GM18508 (cell line): Measurements from ENCODE around the gene NFATC2.

Experiments used
- ATAC-seq: cut with Tn5 transposase; IDR thresholded peaks from one replicate; pipeline ENCODE4 v1.9.1; 2021; ENCODE audit warnings: moderate number of reproducible peaks; ENCODE audit not compliant: insufficient read depth, unreplicated experiment

Gene NFATC2

DNA sequence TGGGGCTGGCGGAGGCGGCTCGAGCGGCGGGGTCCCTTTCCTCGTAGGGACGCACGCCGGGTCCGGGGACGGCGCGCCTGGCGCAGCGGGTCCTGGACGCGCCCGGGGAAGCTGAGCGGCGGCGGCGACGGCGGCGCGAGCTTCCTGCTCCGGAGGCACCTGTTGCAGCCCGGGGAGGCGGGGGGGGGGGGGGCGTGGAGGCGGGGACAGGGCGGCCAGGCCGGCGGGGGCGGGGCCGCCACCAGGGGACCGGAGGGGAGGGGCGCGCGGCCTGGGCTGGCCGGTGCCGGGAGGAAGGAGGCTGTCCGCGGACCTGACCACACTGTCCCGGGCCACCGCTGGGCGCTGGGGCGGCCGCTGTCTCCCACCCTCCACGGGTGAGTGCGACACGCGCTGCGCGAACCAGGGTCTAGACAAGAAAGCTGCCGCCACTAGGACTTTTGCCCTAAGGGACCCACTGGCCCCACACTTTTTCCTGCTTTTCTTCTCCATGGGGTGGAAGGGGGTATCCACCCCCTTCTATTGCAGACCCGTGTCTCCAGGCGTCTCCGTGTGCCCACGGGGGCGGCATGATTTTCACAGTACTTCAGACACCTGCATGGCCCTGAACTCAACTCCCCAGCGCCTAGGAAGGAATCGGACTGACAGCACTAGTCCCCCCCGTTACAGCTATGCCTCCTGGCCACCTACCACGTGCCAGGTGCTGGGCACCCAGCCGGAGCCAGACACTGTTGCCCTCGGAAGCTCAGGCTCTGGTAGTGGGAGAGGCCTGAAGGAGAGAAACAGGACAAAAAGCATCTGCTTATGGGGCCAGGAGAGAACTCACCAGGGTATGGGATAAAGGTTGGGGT lies at the start of gene NFATC2:
NFATC2 (minus strand) TSS at position 149 of the 851 bp plus-strand sequence. CDS start 220 bp downstream, outside the sequence.
- ATAC-seq, result no peak

DNA sequence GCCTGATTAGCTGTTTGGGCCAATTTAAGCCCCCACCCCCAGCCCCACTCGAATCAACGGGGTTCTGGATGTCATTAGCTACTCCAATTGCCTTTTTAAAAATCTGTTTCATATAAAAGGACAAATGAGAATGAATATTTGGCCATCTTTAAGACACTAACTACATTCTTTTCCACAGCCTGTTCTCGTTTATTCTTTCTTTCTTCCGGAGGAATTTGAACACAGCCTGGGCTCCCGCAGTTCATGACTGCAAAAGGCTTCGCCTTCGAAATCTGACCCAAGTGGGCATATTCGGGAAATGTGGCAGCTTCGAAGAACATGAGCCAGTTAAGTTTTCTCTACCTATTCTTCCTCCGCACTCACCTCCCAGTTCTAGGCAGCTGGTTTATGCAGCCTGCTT lies 49.4 kb upstream of the NFATC2 start:
- no peak for ATAC-seq

DNA sequence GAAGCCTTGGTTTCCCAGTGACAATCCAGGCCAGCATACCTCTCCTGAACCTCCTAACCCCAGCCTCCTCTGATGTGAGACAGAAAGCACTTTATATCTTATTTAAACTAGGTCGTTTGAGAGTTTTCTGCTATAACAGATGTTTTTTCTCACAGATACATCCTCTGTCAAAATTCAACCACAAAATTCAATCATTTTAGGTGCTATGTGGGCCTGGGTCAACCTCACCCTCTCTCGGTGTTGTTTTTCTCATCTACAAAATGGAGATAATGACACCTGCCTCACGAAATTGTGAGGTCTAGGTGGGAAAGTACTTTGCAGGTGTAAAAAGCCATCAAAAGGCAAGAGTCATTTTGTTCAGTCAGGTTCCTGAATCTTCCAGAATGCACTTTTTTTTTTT lies 46.2 kb upstream of the NFATC2 start:
- no peak for ATAC-seq

DNA sequence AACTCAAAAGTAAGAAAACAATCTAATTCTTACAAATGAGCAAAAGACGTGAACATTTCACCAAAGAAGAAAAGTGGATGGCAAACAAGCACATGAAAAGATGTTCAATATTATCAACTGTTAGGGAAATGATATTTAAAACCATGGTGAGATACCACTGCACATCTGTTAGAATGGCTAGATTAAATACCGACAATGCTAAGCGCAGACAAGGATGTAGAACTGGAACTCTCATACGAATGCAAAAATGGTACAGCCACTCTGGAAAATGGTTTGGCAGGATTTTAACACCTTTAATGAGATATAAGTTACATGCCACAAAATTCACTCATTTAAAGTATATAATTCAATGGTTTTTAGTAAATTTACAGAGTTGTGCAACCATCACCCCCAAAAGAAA lies 44.6 kb upstream of the NFATC2 start:
- ATAC-seq, result no peak

DNA sequence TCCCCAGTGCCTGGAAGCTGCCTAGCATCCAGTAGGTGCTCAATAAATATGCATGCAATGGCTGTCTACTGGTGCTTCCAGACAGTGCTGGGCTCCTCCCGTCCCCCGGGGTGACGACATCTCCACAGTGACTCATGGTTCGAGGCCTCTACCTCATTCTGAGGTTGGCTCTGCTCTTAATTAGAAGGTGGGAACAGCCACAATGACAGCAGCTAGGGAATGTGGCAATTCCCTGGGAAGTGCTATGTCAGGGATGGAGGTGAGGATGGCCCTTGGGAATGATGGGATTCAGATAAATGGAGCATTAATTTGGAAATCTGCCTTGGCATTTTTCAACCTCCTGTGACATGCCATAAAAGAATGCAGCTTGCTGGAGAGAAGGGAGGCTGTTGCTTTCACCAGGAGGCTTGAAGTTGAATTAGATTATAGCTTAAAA lies 43.5 kb upstream of the NFATC2 start:
- no peak for ATAC-seq

DNA sequence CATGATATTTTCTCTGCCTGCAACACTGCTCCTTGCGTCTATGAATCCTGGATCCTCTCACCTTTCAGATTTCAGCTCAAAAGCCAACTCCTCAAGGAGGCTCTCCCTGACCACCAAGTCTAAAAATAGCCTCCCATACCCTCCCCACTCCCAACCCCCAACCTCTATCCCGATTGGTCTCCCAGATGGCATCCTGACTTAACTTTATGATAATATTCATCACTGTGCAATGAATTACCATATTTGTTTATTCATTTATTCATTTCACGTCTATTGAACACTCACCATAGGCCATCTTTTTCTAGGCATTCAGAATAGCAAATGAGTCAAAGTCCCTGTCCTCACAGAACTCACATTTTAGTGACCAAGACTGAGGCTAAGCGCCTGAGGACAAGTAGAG lies 42.6 kb upstream of the NFATC2 start:
- no peak for ATAC-seq

DNA sequence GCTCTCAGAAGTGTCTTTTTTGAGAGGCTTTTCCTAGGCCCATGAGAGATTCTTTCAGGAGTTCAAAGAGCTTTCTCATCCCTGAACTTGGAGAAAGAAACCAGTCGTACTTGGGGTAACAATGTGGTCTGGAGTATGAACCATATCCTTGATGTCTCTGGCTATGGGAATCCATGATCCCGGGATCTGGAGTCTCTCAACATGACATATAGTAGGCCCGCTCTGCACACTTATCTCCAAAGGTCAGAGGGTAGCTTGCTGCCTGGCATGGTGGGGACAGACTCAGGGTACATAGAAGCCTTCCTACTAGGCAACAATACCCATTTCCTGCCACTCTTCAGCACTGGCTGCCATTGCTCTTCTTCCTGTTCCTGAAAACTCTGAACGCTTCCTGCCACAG lies 42.2 kb upstream of the NFATC2 start:
- ATAC-seq, result no peak

DNA sequence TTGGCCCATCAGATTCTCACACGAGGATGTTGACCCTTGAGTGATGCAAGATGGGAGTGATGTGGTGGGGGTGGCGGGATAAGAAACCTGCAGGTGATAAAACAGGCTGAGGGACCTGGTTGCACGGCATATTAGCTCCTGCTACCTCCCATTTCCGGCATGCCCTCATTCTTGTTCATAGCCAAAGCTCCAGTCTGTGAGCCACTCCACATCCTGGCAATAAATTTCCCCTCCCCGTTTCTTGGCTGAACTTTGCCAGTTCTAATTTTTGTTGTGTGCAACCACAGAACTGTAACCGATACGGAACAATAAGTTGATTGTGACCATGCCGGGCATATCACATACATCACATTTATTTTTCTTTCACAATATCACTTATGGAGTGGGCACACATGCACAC lies 41.6 kb upstream of the NFATC2 start:
- ATAC-seq, result no peak

DNA sequence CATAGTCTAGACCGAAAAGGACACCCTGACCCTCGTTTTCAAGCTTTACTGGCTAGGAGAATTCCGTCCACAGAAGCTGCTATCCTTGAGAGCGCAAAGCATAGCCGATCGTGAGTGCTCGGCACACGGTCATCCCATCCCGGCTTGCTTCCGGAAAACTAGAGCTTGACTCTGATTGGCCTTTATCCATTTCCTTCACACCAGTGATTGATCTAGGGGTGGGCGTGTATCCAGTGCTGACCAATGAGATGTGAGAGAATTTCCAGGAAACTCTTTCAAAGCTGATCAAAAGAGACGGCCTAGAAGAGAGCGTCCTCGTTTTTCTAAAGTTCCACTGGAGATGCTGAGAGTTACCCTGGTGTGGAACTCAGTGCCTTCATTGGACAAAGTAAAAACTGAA lies 41.0 kb upstream of the NFATC2 start:
- ATAC-seq, result no peak

DNA sequence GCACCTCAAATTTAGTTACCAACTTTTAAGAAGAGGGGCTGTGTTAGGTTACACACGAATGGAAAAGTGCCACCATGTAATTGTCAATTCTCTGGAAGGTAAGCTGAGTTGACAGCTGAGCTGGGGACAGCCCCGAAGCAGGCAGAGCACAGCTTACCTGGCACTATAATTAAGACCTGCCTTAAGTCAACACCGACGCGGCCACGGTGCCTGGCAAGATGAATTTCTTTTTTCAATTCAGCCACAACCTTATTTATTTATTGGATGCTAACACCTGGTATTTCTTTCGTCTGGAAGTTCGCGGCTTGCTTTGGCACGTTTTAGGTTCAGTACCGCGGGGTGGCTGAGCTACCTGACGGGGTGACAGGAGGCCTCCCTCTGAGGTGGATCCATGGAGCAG lies 40.6 kb upstream of the NFATC2 start:
- ATAC-seq, result no peak

DNA sequence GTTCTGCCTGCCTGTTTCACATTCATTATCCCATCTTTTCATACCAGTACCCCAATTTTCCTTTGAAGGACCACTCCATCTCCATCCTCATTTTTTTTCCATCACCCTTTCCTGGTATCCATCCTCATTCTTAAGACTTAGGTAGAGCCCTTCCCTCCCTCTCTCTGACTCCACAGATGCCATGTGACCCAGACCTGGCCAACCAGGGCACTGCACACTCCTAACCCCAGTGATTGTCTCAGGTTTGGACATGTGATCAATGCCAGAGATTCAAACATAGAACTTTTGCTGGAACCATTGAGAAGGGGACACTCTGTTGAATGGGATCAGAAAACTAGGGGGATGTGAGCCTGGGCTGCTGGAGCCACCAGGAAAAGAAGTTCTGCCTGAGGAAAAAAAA lies 39.1 kb upstream of the NFATC2 start:
- ATAC-seq, result no peak

DNA sequence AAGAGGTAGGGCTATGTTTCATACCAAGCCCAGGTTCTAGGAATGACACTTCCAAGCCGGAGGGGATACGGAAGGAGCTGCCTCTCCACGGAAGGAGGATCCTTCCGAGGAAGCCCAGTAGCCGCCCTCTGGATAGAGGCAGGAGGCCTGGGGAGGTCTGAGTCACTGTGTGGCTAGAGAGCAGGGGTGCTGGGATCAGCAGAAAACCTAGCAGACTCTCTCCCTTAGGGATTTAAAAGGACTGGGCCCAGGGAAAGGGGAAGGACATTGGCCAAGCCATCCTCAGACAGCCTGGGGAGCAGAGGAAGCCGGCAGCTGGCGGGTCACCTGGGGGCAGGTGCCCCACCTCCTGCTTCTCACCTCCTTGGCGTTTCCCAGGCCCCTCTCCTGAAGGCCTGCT lies 36.6 kb upstream of the NFATC2 start:
- ATAC-seq, result no peak

DNA sequence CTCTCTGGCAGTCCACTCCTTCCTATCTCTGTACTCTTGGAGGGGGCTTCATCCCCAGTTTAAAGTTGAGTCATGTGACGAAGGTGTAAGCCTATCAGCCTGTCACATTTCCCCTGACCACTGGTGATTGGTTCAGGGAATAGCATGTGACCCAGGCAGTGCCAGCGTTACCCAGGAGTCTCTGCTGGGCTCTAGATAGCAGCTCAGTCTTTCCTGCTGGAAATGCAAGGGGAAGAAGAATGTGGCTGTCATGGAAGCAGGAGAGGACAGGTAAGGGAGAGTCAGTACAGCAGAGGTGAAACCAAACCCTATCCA lies 35.6 kb upstream of the NFATC2 start:
- no peak for ATAC-seq

DNA sequence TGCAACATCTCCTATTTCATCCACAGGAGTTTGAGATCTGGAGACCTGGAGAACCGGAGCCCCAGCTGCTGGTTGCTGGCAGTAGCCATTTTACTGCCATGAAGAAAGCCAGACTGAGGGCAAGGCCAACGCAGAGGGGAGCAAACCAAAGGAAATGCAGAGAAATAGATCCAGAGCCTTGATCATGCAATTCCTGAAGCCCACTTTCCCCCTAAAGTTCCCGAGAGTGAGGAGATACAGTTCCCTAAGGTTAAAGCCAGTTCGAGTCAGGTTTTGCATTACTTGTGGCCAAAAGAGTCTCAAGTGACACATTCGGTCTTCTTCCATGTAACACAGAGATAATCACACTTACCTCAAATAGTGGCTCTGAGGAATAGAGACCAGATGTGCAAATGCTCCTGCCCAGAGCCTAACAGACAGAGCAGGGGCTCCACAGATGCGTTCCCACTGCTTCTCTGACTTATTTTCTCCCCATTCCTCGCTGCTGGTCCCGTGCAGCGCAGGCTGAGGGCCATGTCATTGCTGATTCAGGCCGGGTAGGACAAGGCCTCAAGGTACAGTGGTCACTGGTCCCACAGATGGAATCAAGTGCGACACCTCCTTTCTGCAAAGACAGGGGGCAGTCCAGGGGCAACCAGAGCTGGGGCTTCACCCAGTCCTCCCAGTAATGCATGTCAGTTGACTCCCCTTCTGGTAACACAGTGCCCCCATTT lies 35.1 kb upstream of the NFATC2 start:
- ATAC-seq, result no peak

DNA sequence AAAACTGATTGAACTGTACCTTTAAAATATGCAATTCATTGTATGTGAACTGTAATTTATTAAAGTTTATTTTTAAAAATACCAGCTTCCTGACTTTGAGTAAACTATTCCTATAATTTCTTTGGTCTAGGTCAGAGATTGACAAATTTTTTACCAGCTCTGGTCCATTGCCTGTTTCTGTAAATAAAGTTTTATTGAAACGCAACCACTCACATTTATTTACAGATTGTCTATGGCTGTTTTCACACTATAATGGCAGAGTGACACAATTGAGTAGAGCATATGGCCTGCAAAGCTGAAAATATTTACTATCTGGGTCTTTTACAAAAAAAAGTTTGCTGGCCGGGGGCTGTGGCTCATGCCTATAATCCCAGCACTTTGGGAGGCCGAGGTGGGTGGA lies 33.0 kb upstream of the NFATC2 start:
- no peak for ATAC-seq

DNA sequence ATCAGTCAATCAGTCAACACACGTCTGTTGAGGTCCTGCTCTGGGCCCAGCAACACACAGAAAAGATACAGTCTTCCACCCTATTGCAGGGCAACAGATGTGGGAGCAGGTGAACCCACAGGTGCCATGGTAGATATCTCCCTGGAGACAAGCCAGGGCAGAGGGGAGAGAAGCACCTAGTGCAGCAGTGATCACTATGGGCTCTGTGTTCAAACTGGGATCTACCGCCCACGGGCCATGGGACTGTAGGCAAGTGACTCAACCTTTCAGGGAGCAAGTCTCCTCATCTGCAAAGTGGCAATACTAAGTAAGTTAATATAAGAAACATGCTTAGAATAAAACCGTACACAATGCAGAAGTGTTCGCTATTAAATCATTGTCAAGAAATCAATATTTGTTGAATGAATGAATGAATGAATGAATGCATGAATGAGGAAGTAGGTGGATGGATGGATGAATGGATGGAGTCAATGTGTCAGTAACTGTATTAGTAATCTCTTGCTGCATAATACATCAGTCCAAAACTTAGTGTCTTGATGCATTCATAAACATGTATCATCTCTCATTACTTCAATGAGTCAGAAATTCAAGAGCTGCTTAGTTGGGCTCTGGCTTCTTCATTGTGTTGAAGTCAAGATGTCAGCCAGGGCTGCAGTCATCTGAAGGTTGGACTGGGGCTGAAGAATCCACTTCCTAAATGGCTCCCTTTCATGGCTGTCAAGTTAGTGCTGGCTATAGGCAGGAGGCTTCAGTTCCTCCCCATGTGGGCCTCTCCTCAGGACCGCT lies 31.9 kb upstream of the NFATC2 start:
- ATAC-seq, result no peak

DNA sequence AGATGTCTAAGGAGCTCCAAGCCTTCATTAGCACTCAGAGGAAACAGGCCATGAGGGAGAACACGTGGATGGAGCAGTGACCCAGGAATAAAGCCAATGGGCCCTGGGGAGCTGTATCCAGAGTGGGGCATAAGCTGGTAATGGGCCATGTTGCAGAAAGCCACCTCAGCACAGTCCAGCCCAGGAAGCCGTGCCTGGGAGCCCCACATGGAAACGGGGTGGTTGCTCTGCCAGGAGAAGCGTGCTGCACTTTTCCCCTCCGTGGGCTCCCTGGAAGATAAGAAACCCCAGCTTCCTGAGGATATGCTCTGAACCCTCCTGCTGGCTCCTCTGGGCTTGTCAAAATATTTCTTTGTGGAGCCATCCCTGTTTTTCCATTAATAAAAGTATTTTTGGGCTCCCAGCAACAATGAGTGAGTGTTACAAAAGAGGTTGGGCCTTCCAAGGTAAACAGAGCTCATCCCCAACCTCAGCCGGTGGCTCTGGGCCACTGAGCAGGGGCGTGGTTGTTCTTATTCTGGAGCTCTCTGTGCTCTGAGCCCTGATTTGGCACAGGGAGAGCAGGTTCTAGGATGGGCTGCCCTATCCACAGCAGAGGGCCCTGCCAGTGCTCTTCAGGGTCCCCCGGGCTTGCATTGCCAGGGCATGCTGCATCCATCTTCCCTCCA lies 31.2 kb upstream of the NFATC2 start:
- no peak for ATAC-seq

DNA sequence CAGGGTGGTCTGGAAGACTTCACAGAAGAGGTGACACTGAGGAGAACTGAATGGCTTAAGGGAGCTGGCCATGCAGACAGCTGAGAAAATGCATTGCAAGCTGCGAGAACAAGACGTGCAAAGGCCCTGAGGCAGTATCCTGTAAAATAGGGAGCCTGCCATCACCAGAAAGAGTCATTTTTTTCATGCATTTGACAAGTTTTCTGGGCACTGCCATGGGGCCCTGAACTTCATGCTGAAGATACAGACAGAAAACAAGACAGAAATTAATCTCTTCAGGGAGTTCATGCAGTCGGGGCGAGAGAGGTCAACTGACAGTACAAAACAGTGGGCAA lies 28.9 kb upstream of the NFATC2 start:
- ATAC-seq, result no peak

DNA sequence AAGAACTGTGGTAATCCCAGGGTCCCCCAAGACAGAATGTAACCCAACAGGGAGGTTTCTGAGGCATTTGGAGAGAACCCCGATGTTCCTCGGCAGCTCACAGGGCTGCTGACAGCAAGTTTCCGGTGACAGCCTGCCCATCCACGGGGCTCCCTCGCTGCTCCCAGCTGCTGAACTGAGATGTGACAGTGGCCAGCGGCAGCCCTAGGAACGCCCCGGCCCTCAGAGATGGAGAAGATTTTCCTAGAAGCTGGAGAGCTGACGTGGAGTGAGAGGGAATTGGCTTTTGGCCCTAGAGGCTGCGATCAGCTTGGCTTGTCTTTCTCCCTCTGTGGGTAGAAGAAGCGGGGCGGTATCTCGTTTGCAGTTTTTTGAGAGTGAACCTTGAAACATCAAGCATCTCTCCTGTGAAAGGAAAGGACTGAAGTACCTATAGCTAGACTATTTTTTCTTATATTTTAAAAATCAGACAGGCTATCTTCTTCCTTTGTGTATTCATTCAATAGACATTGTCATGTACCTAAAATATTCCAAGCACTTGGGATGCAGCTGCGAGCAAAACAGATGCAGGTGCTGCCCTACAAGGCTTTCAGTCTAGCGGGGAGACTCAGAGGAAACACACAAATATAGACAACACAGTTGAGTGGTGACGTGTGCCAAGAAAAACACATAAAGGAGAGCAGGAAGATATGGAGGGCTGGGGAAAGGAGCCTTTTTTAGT lies 28.4 kb upstream of the NFATC2 start:
- ATAC-seq, result no peak
